MM.1S (cell line): ENCODE measurements around the gene HYOU1.

ENCODE experiments used
- DNase-seq: peaks from one replicate; pipeline ENCODE4 v3.0.0-alpha.2; 2015
- H2AFZ ChIP-seq: fragments of 300-600 bp; sonication (generic); 2 replicates; pipeline ENCODE4 v1.6.0; 2016; ENCODE audit warnings: antibody characterized with exemption, low read length
- H3F3A ChIP-seq: fragments of 300-600 bp; sonication (generic); 2 replicates; pipeline ENCODE4 v1.6.1; 2016; ENCODE audit warnings: mild to moderate bottlenecking, antibody characterized with exemption, low read length, moderate library complexity, mixed read lengths; ENCODE audit not compliant: insufficient read depth
- H3K27ac ChIP-seq: fragments of 300-600 bp; sonication (generic); 2 replicates; pipeline ENCODE4 v1.5.1; 2016; ENCODE audit warnings: mild to moderate bottlenecking, low read length
- H3K27me3 ChIP-seq: fragments of 300-600 bp; sonication (generic); replicated peaks from 2 replicates; pipeline ENCODE4 v1.6.0; 2016; ENCODE audit warnings: low read length; ENCODE audit not compliant: insufficient read depth
- H3K36me3 ChIP-seq: fragments of 300-600 bp; sonication (generic); replicated peaks from 2 replicates; pipeline ENCODE4 v1.6.1; 2016; ENCODE audit warnings: mild to moderate bottlenecking, low read length, mixed read lengths; ENCODE audit not compliant: insufficient read depth
- H3K4me1 ChIP-seq: fragments of 300-600 bp; sonication (generic); 2 replicates; pipeline ENCODE4 v1.6.1; 2016; ENCODE audit warnings: low read length, mixed read lengths
- H3K4me2 ChIP-seq: fragments of 300-600 bp; sonication (generic); 2 replicates; pipeline ENCODE4 v1.6.0; 2016; ENCODE audit warnings: low read depth, low read length
- H3K4me3 ChIP-seq: fragments of 300-600 bp; sonication (generic); 2 replicates; pipeline ENCODE4 v1.5.1; 2016; ENCODE audit warnings: low read length, mixed read lengths
- H3K79me2 ChIP-seq: fragments of 300-600 bp; sonication (generic); 2 replicates; pipeline ENCODE4 v1.6.1; 2016; ENCODE audit warnings: mixed run types, low read length, mixed read lengths
- H3K9ac ChIP-seq: fragments of 300-600 bp; sonication (generic); 2 replicates; pipeline ENCODE4 v1.6.1; 2016; ENCODE audit warnings: low read length, mixed read lengths
- H3K9me2 ChIP-seq: fragments of 300-600 bp; sonication (generic); replicated peaks from 2 replicates; pipeline ENCODE4 v1.6.1; 2016; ENCODE audit warnings: mild to moderate bottlenecking, low read length, mixed read lengths; ENCODE audit not compliant: insufficient read depth
- H3K9me3 ChIP-seq: fragments of 300-600 bp; sonication (generic); replicated peaks from 2 replicates; pipeline ENCODE4 v1.6.1; 2016; ENCODE audit warnings: mild to moderate bottlenecking, low read length, mixed read lengths; ENCODE audit not compliant: insufficient read depth
- H4K20me1 ChIP-seq: fragments of 300-600 bp; sonication (generic); 2 replicates; pipeline ENCODE4 v1.6.1; 2016; ENCODE audit warnings: mild to moderate bottlenecking, low read length, moderate library complexity, mixed read lengths; ENCODE audit not compliant: insufficient read depth
- CTCF ChIP-seq: fragments of 300-600 bp; sonication (generic); IDR thresholded peaks from 2 replicates; pipeline ENCODE4 v1.5.1; 2016; ENCODE audit warnings: antibody characterized with exemption, low read length, mixed read lengths
- EZH2 ChIP-seq: fragments of 300-600 bp; sonication (generic); optimal IDR thresholded peaks from 2 replicates; pipeline ENCODE3; 2017; ENCODE audit warnings: low read depth, mild to moderate bottlenecking, antibody characterized with exemption, low read length, mixed read lengths
- EZH2phosphoT487 ChIP-seq: fragments of 300-600 bp; sonication (generic); IDR thresholded peaks from 2 replicates; pipeline ENCODE4 v1.6.1; 2018; ENCODE audit warnings: antibody characterized with exemption, low read length

Gene HYOU1

GRCh38 chr11:119093942-119094815 lies 37.2 kb upstream of the HYOU1 start:
- Histone ChIP-seq H3K4me1 (peaks cover 30% of the 10 kb centered on the region), H3F3A (peaks cover 54% of the 10 kb centered on the region), H3K4me3 (peak overlapping the region; percentile 74), H3K9me2 (no peaks in the 10 kb centered on the region), H3K9me3 (no peaks in the 10 kb centered on the region), H2AFZ (no peak overlapping the region), H3K27me3 (no peaks in the 10 kb centered on the region), H3K79me2 (peaks cover 34% of the 10 kb centered on the region), H3K36me3 (0 out of 2 replicates have a peak, but pooled peaks cover 5% of the 10 kb centered on the region), H4K20me1 (peaks cover 13% of the 10 kb centered on the region), H3K27ac (peak overlapping the region; percentile 65; the same call in 1 of the 2 replicates), H3K9ac (peak overlapping the region; percentile 84), H3K4me2 (peak overlapping the region; percentile 97)
- TF ChIP-seq EZH2phosphoT487: no peak
- TF ChIP-seq CTCF: no peak
- no peak for TF ChIP-seq EZH2
- no peak for DNase-seq

- H3K9ac ChIP-seq: peak overlapping the region; percentile 84; the same call in 1 of the 2 replicates
- no peaks in the 10 kb centered on the region for H3K9me3 ChIP-seq
- H3K9me2 ChIP-seq: no peaks in the 10 kb centered on the region
- H3K27me3 ChIP-seq: no peaks in the 10 kb centered on the region
- H3K4me3 ChIP-seq: peak overlapping the region; percentile 74
- H3K36me3 ChIP-seq: 0 out of 2 replicates have a peak, but pooled peaks cover 5% of the 10 kb centered on the region
- DNase-seq: no peak
- peaks cover 54% of the 10 kb centered on the region for H3F3A ChIP-seq
- H3K27ac ChIP-seq: peak overlapping the region; percentile 65; the same call in 1 of the 2 replicates
- peaks cover 34% of the 10 kb centered on the region for H3K79me2 ChIP-seq
- peaks cover 13% of the 10 kb centered on the region for H4K20me1 ChIP-seq
- peak overlapping the region; percentile 97 for H3K4me2 ChIP-seq
- no peak overlapping the region for H2AFZ ChIP-seq
- TF ChIP-seq EZH2phosphoT487: no peak
- H3K4me1 ChIP-seq: peaks cover 29% of the 10 kb centered on the region
Measured at GRCh38 chr11:119092880-119093842, 36.2 kb upstream of the HYOU1 start.

GRCh38 chr11:119091966-119092879 lies 35.2 kb upstream of the HYOU1 start:
- Histone ChIP-seq H4K20me1 (peaks cover 13% of the 10 kb centered on the region), H3K4me3 (no peak overlapping the region), H3K9ac (no peak overlapping the region), H3K79me2 (peaks cover 43% of the 10 kb centered on the region), H3K4me2 (no peak overlapping the region), H3K9me2 (no peaks in the 10 kb centered on the region), H3K27ac (peak overlapping the region; percentile 65; the same call in 1 of the 2 replicates), H3K4me1 (peaks cover 27% of the 10 kb centered on the region), H3F3A (peaks cover 51% of the 10 kb centered on the region), H2AFZ (no peak overlapping the region), H3K36me3 (0 out of 2 replicates have a peak, but pooled peaks cover 5% of the 10 kb centered on the region), H3K27me3 (no peaks in the 10 kb centered on the region), H3K9me3 (no peaks in the 10 kb centered on the region)
- DNase-seq: no peak
- TF ChIP-seq EZH2 (no peak), CTCF (no peak), EZH2phosphoT487 (no peak)
